H1 (cell line): Measurements from ENCODE around the gene CERCAM. TPM values are rescaled to one million over a fixed set of nuclear protein-coding genes. Genes with fewer than 3 reads are reported as not detected.

ENCODE experiments used
- CTCF ChIA-PET: fragments of 300-600 bp; sonication (Branson Sonifier 250); formaldehyde crosslinking; loops from one replicate; lab custom pipeline; 2021; ENCODE audit not compliant: partially characterized antibody; lab: Charles Lee
- POLR2A ChIA-PET: fragments of 300-600 bp; sonication (Branson Sonifier 250); formaldehyde crosslinking; loops from one replicate; lab custom pipeline; 2021; ENCODE audit warnings: inconsistent platforms; ENCODE audit not compliant: partially characterized antibody; lab: Charles Lee
- DNase-seq, 2 experiments: peaks; one replicate each; pipeline versions ENCODE4 v3.0.0 to v3.0.0-alpha.2; 2010 to 2022; ENCODE audit warnings: low spot score in 2 of 2, low read depth in 1 of 2, mixed read lengths in 1 of 2
- FAIRE-seq: peaks from 2 replicates; lab custom pipeline; 2011; peaks lifted over from hg19 to GRCh38; lab: Jason Lieb, UNC
- H2AFZ ChIP-seq: 2 replicates; pipeline ENCODE4 v1.8.1; 2012; ENCODE audit warnings: low read length, inconsistent platforms
- H2AK5ac ChIP-seq: 2 replicates; pipeline ENCODE4 v1.6.1; 2013; ENCODE audit warnings: low read depth, low read length
- H2BK120ac ChIP-seq: replicated peaks from 2 replicates; pipeline ENCODE3; 2013; ENCODE audit warnings: low read depth, low read length, inconsistent platforms
- H2BK12ac ChIP-seq: 2 replicates; pipeline ENCODE4 v1.6.1; 2013; ENCODE audit warnings: low read depth, low read length
- H2BK15ac ChIP-seq: 2 replicates; pipeline ENCODE4 v1.6.1; 2013; ENCODE audit warnings: low read length
- H2BK20ac ChIP-seq: 2 replicates; pipeline ENCODE4 v1.6.1; 2013; ENCODE audit warnings: low read length
- H2BK5ac ChIP-seq: 2 replicates; pipeline ENCODE4 v1.6.1; 2013; ENCODE audit warnings: low read depth, low read length
- H3K14ac ChIP-seq: 2 replicates; pipeline ENCODE4 v1.6.1; 2013; ENCODE audit warnings: inconsistent platforms; ENCODE audit not compliant: insufficient read length
- H3K18ac ChIP-seq: 2 replicates; pipeline ENCODE4 v1.6.1; 2013; ENCODE audit warnings: low read length; ENCODE audit errors: extremely low read depth
- H3K23ac ChIP-seq: 2 replicates; pipeline ENCODE4 v1.6.1; 2013; ENCODE audit warnings: inconsistent platforms; ENCODE audit not compliant: insufficient read length
- H3K23me2 ChIP-seq: 2 replicates; pipeline ENCODE4 v1.6.1; 2013; ENCODE audit warnings: low read depth, low read length
- H3K27ac ChIP-seq: 2 replicates; pipeline ENCODE4 v1.6.1; 2011; ENCODE audit warnings: low read depth, low read length, inconsistent platforms
- H3K27me3 ChIP-seq, 4 experiments: replicated peaks in 1 of 4; 1 replicate in 1 of 4; 2 replicates in 3 of 4; pipeline versions ENCODE4 v1.6.1 to v1.8.1; 2011 to 2013; ENCODE audit warnings: low read length in 3 of 4, mild to moderate bottlenecking in 3 of 4, inconsistent platforms in 2 of 4, mixed read lengths in 2 of 4, moderate library complexity in 1 of 4; ENCODE audit not compliant: control insufficient read depth in 3 of 4, insufficient read depth in 3 of 4; ENCODE audit errors: extremely low read depth in 1 of 4
- H3K36me3 ChIP-seq, 4 experiments: 2 replicates each; pipeline versions ENCODE4 v1.6.1 to v1.8.1; 2011 to 2013; ENCODE audit warnings: mild to moderate bottlenecking in 4 of 4, low read length in 3 of 4, moderate library complexity in 2 of 4, control low read depth in 1 of 4, inconsistent platforms in 1 of 4; ENCODE audit not compliant: insufficient read depth in 4 of 4, control insufficient read depth in 2 of 4
- H3K4ac ChIP-seq: replicated peaks from 2 replicates; pipeline ENCODE3; 2013; ENCODE audit warnings: low read length, low read depth, mixed read lengths, inconsistent platforms; ENCODE audit not compliant: insufficient read length
- H3K4me1 ChIP-seq, 4 experiments: replicated peaks in 1 of 4; 1 replicate in 1 of 4; 2 replicates in 3 of 4; pipeline versions ENCODE4 v1.6.1 to v1.8.1; 2011 to 2013; ENCODE audit warnings: low read length in 3 of 4, inconsistent platforms in 2 of 4, mixed read lengths in 1 of 4; ENCODE audit not compliant: insufficient read depth in 4 of 4, control insufficient read depth in 3 of 4
- H3K4me2 ChIP-seq, 2 experiments: 2 replicates each; pipeline versions ENCODE4 v1.6.1 to v1.8.1; 2011 to 2013; ENCODE audit warnings: low read depth in 2 of 2, low read length in 2 of 2, control low read depth in 1 of 2, inconsistent platforms in 1 of 2, mild to moderate bottlenecking in 1 of 2; ENCODE audit not compliant: insufficient read depth in 1 of 2
- H3K4me3 ChIP-seq, 4 experiments: fragments of 200-600, 300-600 bp in 1 of 4; sonication (generic), shearing (Covaris generic), sonication (Bioruptor Twin) in 1 of 4; 2 replicates each; pipeline versions ENCODE4 v1.5.1 to v1.8.1; 2011 to 2016; ENCODE audit warnings: low read length in 4 of 4, low read depth in 3 of 4, control low read depth in 2 of 4, inconsistent platforms in 2 of 4, mild to moderate bottlenecking in 2 of 4, mixed read lengths in 1 of 4, moderate library complexity in 1 of 4; ENCODE audit not compliant: insufficient read depth in 2 of 4; ENCODE audit errors: extremely low read depth in 1 of 4
- H3K56ac ChIP-seq: replicated peaks from 2 replicates; pipeline ENCODE3; 2013; ENCODE audit warnings: low read depth, mild to moderate bottlenecking, mixed read lengths, low read length, inconsistent platforms; ENCODE audit not compliant: insufficient read length
- H3K79me1 ChIP-seq: 2 replicates; pipeline ENCODE4 v1.6.1; 2013; ENCODE audit warnings: low read depth, low read length, control low read depth
- H3K79me2 ChIP-seq, 2 experiments: 2 replicates each; pipeline versions ENCODE4 v1.6.1 to v1.8.1; 2012 to 2013; ENCODE audit warnings: low read length in 2 of 2, mild to moderate bottlenecking in 2 of 2, inconsistent platforms in 1 of 2; ENCODE audit not compliant: insufficient read depth in 2 of 2, control insufficient read depth in 1 of 2
- H3K9ac ChIP-seq, 4 experiments: replicated peaks in 1 of 4; 1 replicate in 1 of 4; 2 replicates in 3 of 4; pipeline versions ENCODE4 v1.6.1 to v1.8.1; 2011 to 2013; ENCODE audit warnings: low read depth in 3 of 4, low read length in 3 of 4, control low read depth in 2 of 4, mild to moderate bottlenecking in 2 of 4, moderate library complexity in 2 of 4, inconsistent platforms in 1 of 4; ENCODE audit errors: extremely low read depth in 1 of 4
- H3K9me3 ChIP-seq, 2 experiments: 2 replicates each; pipeline versions ENCODE4 v1.6.1 to v1.8.1; 2012 to 2013; ENCODE audit warnings: mild to moderate bottlenecking in 2 of 2, moderate library complexity in 2 of 2, control low read depth in 1 of 2, inconsistent platforms in 1 of 2, low read depth in 1 of 2, low read length in 1 of 2, mixed read lengths in 1 of 2; ENCODE audit not compliant: insufficient read depth in 2 of 2
- H4K20me1 ChIP-seq, 2 experiments: replicated peaks in 1 of 2; 2 replicates each; pipeline versions ENCODE3 to v1.8.1; 2011 to 2013; ENCODE audit warnings: inconsistent platforms in 2 of 2, low read length in 2 of 2, mild to moderate bottlenecking in 1 of 2; ENCODE audit not compliant: insufficient read depth in 2 of 2, control insufficient read depth in 1 of 2
- H4K5ac ChIP-seq: 2 replicates; pipeline ENCODE4 v1.6.1; 2013; ENCODE audit warnings: low read length, low read depth, mixed read lengths, inconsistent platforms; ENCODE audit not compliant: insufficient read length
- H4K8ac ChIP-seq: 2 replicates; pipeline ENCODE4 v1.8.0; 2013; ENCODE audit warnings: mild to moderate bottlenecking, moderate library complexity, low read length, inconsistent platforms; ENCODE audit not compliant: insufficient read depth; ENCODE audit errors: extremely low read depth
- H4K91ac ChIP-seq: replicated peaks from 2 replicates; pipeline ENCODE3; 2013; ENCODE audit warnings: low read length, mixed read lengths, inconsistent platforms; ENCODE audit not compliant: insufficient read length
- WGBS, 2 experiments: shearing (Covaris generic) in 1 of 2; methylation state at CpG; one replicate each; pipeline versions ENCODE4 v1.1.6 to v1.1.7; 2013 to 2015; ENCODE audit warnings: low lambda C conversion rate in 2 of 2, mixed read lengths in 2 of 2, inconsistent platforms in 1 of 2, low coverage in 1 of 2, missing lambda C conversion rate in 1 of 2; ENCODE audit not compliant: insufficient replicate concordance in 2 of 2, insufficient coverage in 1 of 2, insufficient read length in 1 of 2; ENCODE audit errors: extremely low coverage in 1 of 2, missing lambda C conversion rate in 1 of 2; 5-methylcytosine and 5-hydroxymethylcytosine counted together
- polyA plus RNA-seq, 7 experiments: library from polyadenylated mRNA; depleted of rRNA in 3 of 7; stranded (reverse) in 5 of 7; unstranded in 2 of 7; fragments of >200 nt in 5 of 7; fragments of 200-250 nt in 2 of 7; gene quantifications; 1 replicate in 5 of 7; 2 replicates in 1 of 7; 4 replicates in 1 of 7; pipeline versions ENCODE4 v1.2.1 to v1.2.3, GENCODE V29; 2011 to 2013; ENCODE audit warnings: missing spikeins in 2 of 7, mixed read lengths in 2 of 7
- total RNA-seq: library from RNA; stranded (reverse); fragmentation: NEBNext Ultra II Directional; extraction: Animal tissue kit (Norgen Biotek cat#: 25700); gene quantifications from 2 replicates; pipeline ENCODE4 v1.2.1, GENCODE V29; 2021

Gene CERCAM
- total and polyA plus RNA-seq, 2 of the 8 experiments (the other 6 are each of a cell fraction or from before 2014, with no cell fraction given): 3.1 to 5.2 TPM

DNA sequence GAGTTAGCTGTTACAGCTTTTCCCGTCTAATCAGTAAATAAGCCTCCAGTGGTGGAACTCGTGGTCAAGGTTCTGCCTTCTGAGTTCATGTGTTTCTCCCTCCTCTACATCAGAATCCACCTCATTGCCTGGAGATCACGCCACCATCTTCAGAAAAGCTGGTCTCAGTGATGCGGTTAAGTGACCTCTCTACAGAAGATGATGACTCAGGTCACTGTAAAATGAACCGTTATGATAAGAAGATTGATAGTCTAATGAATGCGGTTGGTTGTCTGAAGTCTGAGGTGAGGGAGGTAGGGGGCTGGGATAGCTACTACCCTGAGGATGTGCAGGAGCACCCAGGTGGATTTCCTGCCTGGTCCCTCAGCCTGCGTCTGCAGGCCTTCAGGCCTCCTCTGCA is 48.4 kb downstream of the CERCAM start:
- DNase-seq: no peak
- H3K4me1 ChIP-seq: no peaks in the 10 kb centered on the region
- no peaks in the 10 kb centered on the region for H3K79me1 ChIP-seq
- no peak overlapping the region for H4K5ac ChIP-seq
- no peak overlapping the region for H2BK5ac ChIP-seq
- H2BK20ac ChIP-seq: no peak overlapping the region
- H3K4ac ChIP-seq: no peak overlapping the region
- H2BK15ac ChIP-seq: no peak overlapping the region
- H3K36me3 ChIP-seq: peaks cover 0 to 2% (median 0%) of the 10 kb centered on the region in 4 experiments; a peak in 1 of 8 replicates
- no peaks in the 10 kb centered on the region for H3K23me2 ChIP-seq
- H2BK120ac ChIP-seq: no peak overlapping the region
- no peak overlapping the region for H3K18ac ChIP-seq
- no peaks in the 10 kb centered on the region for H3K79me2 ChIP-seq
- H3K23ac ChIP-seq: no peak overlapping the region
- no peak overlapping the region for H2AK5ac ChIP-seq
- ChIA-PET CTCF (interaction anchor here (0.6 to 1.8 kb wide), 3 partner anchors 16 to 41 kb away, joined by 3 to 7 read pairs (median 3); no protein-coding TSS in a partner anchor), POLR2A (interaction anchor here (1.6 kb wide), 1 partner anchor 85 kb away, joined by 6 read pairs; no protein-coding TSS in a partner anchor)
- H4K8ac ChIP-seq: no peak overlapping the region
- H4K20me1 ChIP-seq: peaks cover 0 to 2% of the 10 kb centered on the region in 2 experiments
- no peaks in the 10 kb centered on the region for H3K9me3 ChIP-seq
- no peak overlapping the region for H3K56ac ChIP-seq
- no peaks in the 10 kb centered on the region for H3K27me3 ChIP-seq
- WGBS, 2 experiments: 90% methylated on average over 7 of the region's 7 CpGs; no CpG with 5 or more reads in 1 of the 2 experiments
- H4K91ac ChIP-seq: no peak overlapping the region
- no peak overlapping the region for H3K27ac ChIP-seq
- no peak overlapping the region for H3K14ac ChIP-seq
- no peak overlapping the region for H3K9ac ChIP-seq
- no peak overlapping the region for H2AFZ ChIP-seq
- no peak overlapping the region for H3K4me2 ChIP-seq
- no peak overlapping the region for H3K4me3 ChIP-seq
- FAIRE-seq: no peak
- no peak overlapping the region for H2BK12ac ChIP-seq
